HEK293T (cell line): ENCODE measurements around the gene CIB2.

ENCODE experiments used
- CTCF ChIA-PET: fragments of 350-600 bp; formaldehyde crosslinking; extraction: SDS; loops from one replicate; lab custom pipeline; 2021; ENCODE audit warnings: antibody characterized with exemption, inconsistent platforms; lab: Yijun Ruan, JAX
- POLR2A ChIA-PET: fragments of 350-600 bp; formaldehyde crosslinking; extraction: SDS; loops from one replicate; lab custom pipeline; 2020; ENCODE audit warnings: antibody characterized with exemption, inconsistent platforms; lab: Yijun Ruan, JAX
- DNase-seq: peaks from one replicate; pipeline ENCODE4 v3.0.0; 2012; ENCODE audit warnings: mixed read lengths; ENCODE audit errors: extremely low spot score
- ARNT ChIP-seq: fragments of 450-650 bp; IDR thresholded peaks from 2 replicates; pipeline ENCODE4 v1.6.1; 2017; ENCODE audit warnings: mild to moderate bottlenecking
- BHLHE40 ChIP-seq: fragments of 450-650 bp; IDR thresholded peaks from 2 replicates; pipeline ENCODE4 v1.6.1; 2016; ENCODE audit warnings: mild to moderate bottlenecking, moderate library complexity, borderline replicate concordance
- CTBP1 ChIP-seq: fragments of 450-650 bp; IDR thresholded peaks from 2 replicates; pipeline ENCODE4 v1.6.1; 2016; ENCODE audit warnings: borderline replicate concordance
- ELF4 ChIP-seq: fragments of 450-650 bp; IDR thresholded peaks from 2 replicates; pipeline ENCODE4 v1.6.1; 2017; ENCODE audit warnings: antibody characterized with exemption
- FOXA1 ChIP-seq: fragments of 450-650 bp; IDR thresholded peaks from 2 replicates; pipeline ENCODE4 v1.6.1; 2016; ENCODE audit warnings: mild to moderate bottlenecking
- FOXK2 ChIP-seq: fragments of 450-650 bp; IDR thresholded peaks from 2 replicates; pipeline ENCODE4 v1.6.1; 2016; ENCODE audit warnings: mild to moderate bottlenecking
- FOXM1 ChIP-seq: fragments of 450-650 bp; IDR thresholded peaks from 2 replicates; pipeline ENCODE4 v1.6.1; 2017; ENCODE audit warnings: mild to moderate bottlenecking, borderline replicate concordance
- HDGF ChIP-seq: fragments of 450-650 bp; IDR thresholded peaks from 2 replicates; pipeline ENCODE4 v1.6.1; 2017; ENCODE audit warnings: antibody characterized with exemption, borderline replicate concordance
- L3MBTL2 ChIP-seq: fragments of 450-650 bp; conservative IDR thresholded peaks from 2 replicates; pipeline ENCODE4 v1.6.1; 2016; ENCODE audit warnings: mild to moderate bottlenecking
- LEF1 ChIP-seq: fragments of 450-650 bp; IDR thresholded peaks from 2 replicates; pipeline ENCODE4 v1.6.1; 2017; ENCODE audit warnings: mild to moderate bottlenecking, borderline replicate concordance
- NFRKB ChIP-seq: fragments of 450-650 bp; IDR thresholded peaks from 2 replicates; pipeline ENCODE4 v1.6.1; 2016; ENCODE audit warnings: mild to moderate bottlenecking, moderate library complexity
- SP1 ChIP-seq: fragments of 450-650 bp; IDR thresholded peaks from 2 replicates; pipeline ENCODE4 v1.6.1; 2017
- SUZ12 ChIP-seq: fragments of 450-650 bp; IDR thresholded peaks from 2 replicates; pipeline ENCODE4 v1.6.1; 2016; ENCODE audit warnings: mild to moderate bottlenecking
- TARDBP ChIP-seq: fragments of 450-650 bp; IDR thresholded peaks from 2 replicates; pipeline ENCODE4 v1.6.1; 2016
- ZNF384 ChIP-seq: fragments of 450-650 bp; IDR thresholded peaks from 2 replicates; pipeline ENCODE4 v1.6.1; 2016
- TF ChIP-seq, protein P1 (sequence below): fragments of 450-650 bp; IDR thresholded peaks from 2 replicates; pipeline ENCODE4 v1.6.1; 2016

CIB2 gene

DNA sequence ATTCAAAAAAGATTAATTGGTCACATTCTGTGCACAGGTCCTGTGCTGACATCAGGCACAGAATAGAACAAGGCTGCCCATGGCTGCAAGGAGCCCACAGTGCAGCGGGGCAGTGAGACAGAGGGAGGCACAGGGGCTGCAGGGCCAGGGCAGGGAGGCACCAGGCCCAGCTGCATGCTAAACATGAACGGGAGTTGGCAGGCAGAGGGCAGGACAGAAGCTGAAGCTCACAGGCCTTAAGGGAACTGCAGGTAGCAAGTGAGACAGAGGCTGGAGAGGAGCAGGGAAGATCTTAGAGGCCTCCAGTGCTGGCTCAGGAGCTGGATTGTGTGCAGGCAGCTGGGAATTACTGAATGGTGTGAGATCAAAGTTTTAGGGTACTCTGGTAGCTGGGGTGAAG is 44.1 kb upstream of the CIB2 start:
- TF ChIP-seq ZNF384 (no peak), CTBP1 (no peak), FOXA1 (no peak), FOXK2 (no peak), FOXM1 (no peak), ARNT (no peak), LEF1 (no peak), TARDBP (no peak), ELF4 (no peak), BHLHE40 (no peak)
- POLR2A ChIA-PET: interaction anchor here (1.6 kb wide), 1 partner anchor 124 kb away, joined by 6 read pairs; the partner anchor contains the start of gene SKIC8
- no peak for DNase-seq
- CTCF ChIA-PET: interaction anchor here (2.1 to 4.2 kb wide), 3 partner anchors 21 to 97 kb away, joined by 4 to 58 read pairs (median 17); no protein-coding TSS in a partner anchor

- ChIA-PET CTCF (interaction anchor here (0.6 kb wide), 1 partner anchor 15 kb away, joined by 3 read pairs; no protein-coding TSS in a partner anchor), POLR2A (interaction anchor here (1.6 kb wide), 1 partner anchor 125 kb away, joined by 6 read pairs; the partner anchor contains the start of gene SKIC8)
- no peak for DNase-seq
- TF ChIP-seq BHLHE40 (no peak), ARNT (no peak), L3MBTL2 (no peak)
Measured at GRCh38 chr15:78174401-78174800, 43.2 kb upstream of the CIB2 start.

- no peak for DNase-seq
- CTCF ChIA-PET: interaction anchor here (1.0 kb wide), 2 partner anchors 24 to 63 kb away, joined by 3 to 6 read pairs; no protein-coding TSS in a partner anchor
- TF ChIP-seq TARDBP (no peak), ELF4 (no peak), FOXA1 (no peak), L3MBTL2 (no peak), LEF1 (no peak), HDGF (no peak), NFRKB (no peak), ARNT (no peak), FOXK2 (no peak), CTBP1 (no peak), FOXM1 (no peak), SP1 (no peak), ZNF384 (no peak), SUZ12 (no peak), BHLHE40 (no peak)
- TF ChIP-seq, protein P1, sequence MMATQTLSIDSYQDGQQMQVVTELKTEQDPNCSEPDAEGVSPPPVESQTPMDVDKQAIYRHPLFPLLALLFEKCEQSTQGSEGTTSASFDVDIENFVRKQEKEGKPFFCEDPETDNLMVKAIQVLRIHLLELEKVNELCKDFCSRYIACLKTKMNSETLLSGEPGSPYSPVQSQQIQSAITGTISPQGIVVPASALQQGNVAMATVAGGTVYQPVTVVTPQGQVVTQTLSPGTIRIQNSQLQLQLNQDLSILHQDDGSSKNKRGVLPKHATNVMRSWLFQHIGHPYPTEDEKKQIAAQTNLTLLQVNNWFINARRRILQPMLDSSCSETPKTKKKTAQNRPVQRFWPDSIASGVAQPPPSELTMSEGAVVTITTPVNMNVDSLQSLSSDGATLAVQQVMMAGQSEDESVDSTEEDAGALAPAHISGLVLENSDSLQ: no peak
- POLR2A ChIA-PET: interaction anchor here (1.7 kb wide), 1 partner anchor 41 kb away, joined by 4 read pairs; no protein-coding TSS in a partner anchor
Measured at GRCh38 chr15:78171864-78172472, 40.7 kb upstream of the CIB2 start.

- ChIA-PET CTCF (interaction anchor here (1.1 kb wide), 1 partner anchor 69 kb away, joined by 3 read pairs; no protein-coding TSS in a partner anchor), POLR2A (interaction anchor here (0.6 kb wide), 1 partner anchor 128 kb away, joined by 4 read pairs; the partner anchor contains the start of gene SKIC8)
- no peak for DNase-seq
- TF ChIP-seq FOXA1 (no peak), FOXK2 (no peak)
Measured at GRCh38 chr15:78170848-78171773, 39.9 kb upstream of the CIB2 start.

DNA sequence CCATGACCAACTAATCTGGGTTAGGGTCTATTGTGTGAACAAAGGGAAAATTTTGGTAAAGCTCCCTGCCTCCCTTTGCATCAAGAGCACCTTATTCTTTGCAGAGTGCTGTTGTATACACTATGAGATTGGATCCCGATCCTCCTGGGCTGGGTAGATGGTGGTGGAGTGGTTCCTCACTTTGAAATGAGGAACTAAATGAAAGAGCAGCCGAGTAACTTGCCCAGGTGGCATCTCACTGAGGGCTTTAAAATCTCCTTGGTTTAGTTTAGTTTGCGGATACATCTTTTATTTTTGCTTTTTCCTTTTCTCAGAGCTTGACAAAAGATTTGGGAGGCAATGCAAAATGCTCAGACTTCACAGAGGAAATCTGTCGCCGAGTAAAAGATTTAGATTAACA is 37.4 kb upstream of the CIB2 start:
- TF ChIP-seq CTBP1 (no peak), SUZ12 (no peak), HDGF (no peak), TARDBP (no peak), NFRKB (no peak), ZNF384 (no peak), SP1 (no peak), ARNT (no peak), FOXM1 (no peak)
- TF ChIP-seq, protein P1: no peak
- DNase-seq: no peak
- CTCF ChIA-PET: no interaction called here
- POLR2A ChIA-PET: no interaction called here

GRCh38 chr15:78167227-78167888 is 36.1 kb upstream of the CIB2 start:
- ChIA-PET CTCF (interaction anchor here (1.4 kb wide), 1 partner anchor 10 kb away, joined by 4 read pairs; no protein-coding TSS in a partner anchor), POLR2A (interaction anchor here (1.0 kb wide), 1 partner anchor 132 kb away, joined by 4 read pairs; the partner anchor contains the start of gene SKIC8)
- TF ChIP-seq HDGF (no peak), ARNT (no peak), SP1 (no peak), BHLHE40 (no peak), L3MBTL2 (no peak), LEF1 (no peak), ZNF384 (no peak), TARDBP (no peak), CTBP1 (no peak), NFRKB (no peak), FOXK2 (no peak), SUZ12 (no peak), ELF4 (no peak)
- DNase-seq: no peak
